Coronary artery (tissue), 2 donors: ENCODE data around the gene POPDC2.

Source experiments
- DNase-seq: peaks from one replicate; pipeline ENCODE4 v3.0.0-alpha.2; 2017; ENCODE audit warnings: low spot score
- H3K27ac ChIP-seq, 2 donors: fragments of 200-600 bp; sonication (generic); one replicate each; pipeline ENCODE4 v1.5.1; 2016 to 2019
- H3K4me3 ChIP-seq: fragments of 200-600 bp; sonication (generic); 2 replicates; pipeline ENCODE4 v1.5.1; 2016; ENCODE audit warnings: mild to moderate bottlenecking, moderate library complexity
- CTCF ChIP-seq: fragments of 200-600 bp; sonication (generic); IDR thresholded peaks from one replicate; pipeline ENCODE4 v1.5.1; 2019; ENCODE audit warnings: antibody characterized with exemption

POPDC2 gene

GRCh38 chr3:119594066-119594465, 66.3 kb downstream of the POPDC2 start:
- TF ChIP-seq CTCF: no peak
- Histone ChIP-seq H3K4me3 (no peak overlapping the region), H3K27ac (no peak overlapping the region)
- DNase-seq: no peak

- Histone ChIP-seq H3K4me3 (no peak overlapping the region), H3K27ac (no peak overlapping the region)
- no peak for DNase-seq
- TF ChIP-seq CTCF: no peak
Observed at GRCh38 chr3:119592861-119593260, 67.5 kb downstream of the POPDC2 start.
